Measurements from ENCODE around the gene EPHB1. TPM values are rescaled to one million over a fixed set of nuclear protein-coding genes. Genes with fewer than 3 reads are reported as not detected.

EPHB1 gene
- total and polyA plus RNA-seq, 2 of the 13 experiments (the other 11 are each of a cell fraction or from before 2014, with no cell fraction given): 0.07 to 0.21 TPM

- Histone ChIP-seq H3K27ac (ENCODE audit: extremely low read length, insufficient read depth, low read length) (no peak overlapping the region), H3K4me1 (ENCODE audit: insufficient read depth, low read length) (no peaks in the 10 kb centered on the region), H3K4me3 (replicated peaks in 1 of 3; ENCODE audit: insufficient read depth in 1 of 3, low read depth in 2 of 3, low read length in 3 of 3) (no peak overlapping the region), H3K36me3 (replicated peaks in 1 of 2; ENCODE audit: control insufficient read depth in 1 of 2, insufficient read depth in 2 of 2, low read length in 2 of 2) (no peaks in the 10 kb centered on the region), H3K9ac (ENCODE audit: insufficient read depth, low read depth, low read length) (no peak overlapping the region), H3K4me2 (ENCODE audit: low read depth, low read length) (no peak overlapping the region), H4K20me1 (ENCODE audit: insufficient read depth, low read length) (no peaks in the 10 kb centered on the region), H3K79me2 (ENCODE audit: insufficient read depth, low read length) (no peaks in the 10 kb centered on the region), H2AFZ (ENCODE audit: low read length) (no peak overlapping the region), H3K9me3 (ENCODE audit: low read length) (no peaks in the 10 kb centered on the region), H3K27me3 (ENCODE audit: control insufficient read depth in 1 of 2, insufficient read depth in 2 of 2, low read length in 2 of 2) (peaks cover 0 to 3% of the 10 kb centered on the region in 2 experiments; a peak in 1 of 5 replicates)
- in situ Hi-C loops (cut with HindIII; ENCODE audit: extremely low pct_ligation_motif_present, low pct_unique_long_range_greater_than_20kb): no loop called here
- DNase-seq (ENCODE audit: low spot score): no peak
- under 1% methylated on average over 5 of the region's 6 CpGs for WGBS (ENCODE audit: low lambda C conversion rate)
- no peak for ATAC-seq
- intact Hi-C loops (cut with micrococcal nuclease; ENCODE audit: unreplicated experiment): no loop called here
- ChIA-PET CTCF (ENCODE audit: low intra/inter-chr PET ratio, low total read pairs) (no interaction called here), POLR2A (no interaction called here)
- TF ChIP-seq ZNF772 (CRISPR knock-in tag; IDR thresholded peaks at IDR 0.05) (no peak), ZNF616 (CRISPR knock-in tag; IDR thresholded peaks at IDR 0.05; ENCODE audit: low read depth) (no peak), EED (CRISPR knock-in tag; IDR thresholded peaks at IDR 0.05) (no peak), HES4 (CRISPR knock-in tag; IDR thresholded peaks at IDR 0.05; ENCODE audit: borderline replicate concordance) (no peak), ZNF142 (CRISPR knock-in tag; IDR thresholded peaks at IDR 0.05) (no peak), MED8 (CRISPR knock-in tag; IDR thresholded peaks at IDR 0.05; ENCODE audit: insufficient replicate concordance) (no peak), ESRRA (CRISPR knock-in tag; IDR thresholded peaks at IDR 0.05; ENCODE audit: low read depth) (no peak), ZBTB21 (CRISPR knock-in tag; IDR thresholded peaks at IDR 0.05) (no peak)
- no peak for FAIRE-seq
- BruUV-seq (replicated peaks): no TSS peak
Measured at GRCh38 chr3:135238871-135239614, 444.0 kb downstream of the EPHB1 start.
